Upper lobe of left lung (tissue), 6 donors: Measurements from ENCODE around the gene PPM1F. TPM values are rescaled to one million over a fixed set of nuclear protein-coding genes. Genes with fewer than 3 reads are reported as not detected.

Experiments
- ATAC-seq, 2 donors: fragments of 200-7000 bp; cut with Tn5 transposase; one replicate each; pipeline ENCODE4 v1.9.1; 2022; ENCODE audit warnings: mild to moderate bottlenecking in 2 of 2, moderate library complexity in 2 of 2; ENCODE audit not compliant: low FRiP score in 2 of 2
- DNase-seq, 2 donors: peaks; one replicate each; pipeline ENCODE4 v3.0.0-alpha.2; 2019 to 2020
- H3K27ac ChIP-seq, 4 donors: fragments of 200-600 bp; sonication (generic); one replicate each; pipeline ENCODE4 v1.5.1; 2016 to 2019
- H3K27me3 ChIP-seq, 4 donors: fragments of 200-600 bp; sonication (generic); one replicate each; pipeline ENCODE4 v1.5.1; 2017 to 2019
- H3K36me3 ChIP-seq, 4 donors: fragments of 200-600 bp; sonication (generic); one replicate each; pipeline ENCODE4 v1.5.1; 2016 to 2019
- H3K4me1 ChIP-seq, 4 donors: fragments of 200-600 bp; sonication (generic); one replicate each; pipeline ENCODE4 v1.5.1; 2018 to 2019
- H3K4me3 ChIP-seq, 4 donors: fragments of 200-600 bp; sonication (generic); one replicate each; pipeline ENCODE4 v1.5.1; 2017 to 2019; ENCODE audit warnings: mild to moderate bottlenecking in 2 of 4, moderate library complexity in 1 of 4
- H3K9me3 ChIP-seq, 4 donors: fragments of 200-600 bp; sonication (generic); one replicate each; pipeline ENCODE4 v1.5.1; 2018 to 2019
- EP300 ChIP-seq, 4 donors: sonication (generic); formaldehyde crosslinking; IDR thresholded peaks; one replicate each; pipeline ENCODE4 v1.5.1; 2017; ENCODE audit warnings: antibody characterized with exemption in 4 of 4, control low read depth in 2 of 4
- POLR2A ChIP-seq, 4 donors: fragments of 450-650 bp; IDR thresholded peaks; one replicate each; pipeline ENCODE4 v1.5.1; 2016 to 2017; ENCODE audit warnings: antibody characterized with exemption in 4 of 4, mild to moderate bottlenecking in 2 of 4
- POLR2AphosphoS5 ChIP-seq, 2 donors: sonication (generic); formaldehyde crosslinking; IDR thresholded peaks; one replicate each; pipeline ENCODE4 v1.5.1; 2017; ENCODE audit warnings: antibody characterized with exemption in 2 of 2
- WGBS, 2 donors: methylation state at CpG; one replicate each; pipeline ENCODE4 v1.1.5; 2017 to 2018; 5-methylcytosine and 5-hydroxymethylcytosine counted together
- total RNA-seq, 6 donors: library from RNA; depleted of rRNA in 4 of 6; stranded (reverse); fragments of >200 nt in 4 of 6; gene quantifications; one replicate each; pipeline versions ENCODE4 v1.1.0 to v1.2.1, GENCODE V29; 2016 to 2021
- TF ChIP-seq, protein P1 (sequence below), 6 experiments: fragments of 450-650 bp in 4 of 6; fragments of 200-600 bp in 2 of 6; sonication (generic) in 2 of 6; IDR thresholded peaks; one replicate each; pipeline ENCODE4 v1.5.1; 2016 to 2019; ENCODE audit warnings: antibody characterized with exemption in 6 of 6
- donor health status: DM: no; HTN: no; CAD: no; lungs with moderate emphysema.
- donor health status: DM: no; HTN: yes; CAD: no; lungs with severe emphysema.

Gene PPM1F
- total RNA-seq, 6 donors from 2014 or later: 21.0 to 85.3 (median 33.2) TPM

DNA sequence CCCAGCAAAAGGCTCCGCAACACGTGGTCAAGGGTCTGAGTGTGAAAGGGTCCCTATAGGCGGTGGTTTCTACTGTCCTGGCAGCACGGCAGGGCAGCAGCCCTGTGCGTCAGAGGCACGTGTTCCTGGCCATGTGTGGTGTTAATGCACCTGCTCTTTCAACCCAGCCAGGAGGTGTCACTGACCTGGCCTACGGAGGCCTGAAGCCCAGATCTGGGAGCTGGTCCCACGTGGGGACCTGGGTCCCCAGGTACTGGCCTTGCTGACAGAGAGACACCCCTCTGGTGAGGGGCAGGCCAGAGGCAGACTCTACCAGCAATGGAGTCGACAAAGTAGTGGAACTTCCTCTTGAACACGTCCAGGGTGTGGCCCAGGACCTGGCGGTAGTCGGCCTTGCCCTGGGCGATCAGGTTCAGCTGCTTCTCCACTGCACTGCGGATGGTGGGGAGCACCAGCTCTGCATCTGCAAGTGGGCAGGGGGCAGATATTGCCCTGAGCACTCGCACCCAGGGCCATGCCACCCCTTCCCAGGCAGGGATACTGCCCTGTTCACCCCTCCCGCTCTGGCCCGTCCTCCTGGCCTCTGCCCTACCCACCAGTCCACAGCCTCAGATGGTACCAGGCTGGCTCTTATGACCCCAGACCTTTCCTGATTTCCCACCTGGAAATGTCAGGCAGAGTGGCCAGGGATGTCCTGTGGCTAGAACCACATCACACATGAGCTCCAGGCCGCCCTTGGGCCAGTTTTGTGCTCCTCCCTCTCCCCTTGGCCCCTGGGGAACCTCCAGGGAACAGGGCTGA, 6.8 kb upstream of the PPM1F start:
- TF ChIP-seq EP300 (IDR thresholded peaks at IDR 0.05): no peak
- TF ChIP-seq, protein P1, sequence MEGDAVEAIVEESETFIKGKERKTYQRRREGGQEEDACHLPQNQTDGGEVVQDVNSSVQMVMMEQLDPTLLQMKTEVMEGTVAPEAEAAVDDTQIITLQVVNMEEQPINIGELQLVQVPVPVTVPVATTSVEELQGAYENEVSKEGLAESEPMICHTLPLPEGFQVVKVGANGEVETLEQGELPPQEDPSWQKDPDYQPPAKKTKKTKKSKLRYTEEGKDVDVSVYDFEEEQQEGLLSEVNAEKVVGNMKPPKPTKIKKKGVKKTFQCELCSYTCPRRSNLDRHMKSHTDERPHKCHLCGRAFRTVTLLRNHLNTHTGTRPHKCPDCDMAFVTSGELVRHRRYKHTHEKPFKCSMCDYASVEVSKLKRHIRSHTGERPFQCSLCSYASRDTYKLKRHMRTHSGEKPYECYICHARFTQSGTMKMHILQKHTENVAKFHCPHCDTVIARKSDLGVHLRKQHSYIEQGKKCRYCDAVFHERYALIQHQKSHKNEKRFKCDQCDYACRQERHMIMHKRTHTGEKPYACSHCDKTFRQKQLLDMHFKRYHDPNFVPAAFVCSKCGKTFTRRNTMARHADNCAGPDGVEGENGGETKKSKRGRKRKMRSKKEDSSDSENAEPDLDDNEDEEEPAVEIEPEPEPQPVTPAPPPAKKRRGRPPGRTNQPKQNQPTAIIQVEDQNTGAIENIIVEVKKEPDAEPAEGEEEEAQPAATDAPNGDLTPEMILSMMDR (IDR thresholded peaks at IDR 0.05): no peak
- no peak for TF ChIP-seq POLR2A (IDR thresholded peaks at IDR 0.05)
- no peak for TF ChIP-seq POLR2AphosphoS5 (IDR thresholded peaks at IDR 0.05)
- peaks cover 21 to 69% (median 51%) of the 10 kb centered on the region in 4 donors for H3K36me3 ChIP-seq

DNA sequence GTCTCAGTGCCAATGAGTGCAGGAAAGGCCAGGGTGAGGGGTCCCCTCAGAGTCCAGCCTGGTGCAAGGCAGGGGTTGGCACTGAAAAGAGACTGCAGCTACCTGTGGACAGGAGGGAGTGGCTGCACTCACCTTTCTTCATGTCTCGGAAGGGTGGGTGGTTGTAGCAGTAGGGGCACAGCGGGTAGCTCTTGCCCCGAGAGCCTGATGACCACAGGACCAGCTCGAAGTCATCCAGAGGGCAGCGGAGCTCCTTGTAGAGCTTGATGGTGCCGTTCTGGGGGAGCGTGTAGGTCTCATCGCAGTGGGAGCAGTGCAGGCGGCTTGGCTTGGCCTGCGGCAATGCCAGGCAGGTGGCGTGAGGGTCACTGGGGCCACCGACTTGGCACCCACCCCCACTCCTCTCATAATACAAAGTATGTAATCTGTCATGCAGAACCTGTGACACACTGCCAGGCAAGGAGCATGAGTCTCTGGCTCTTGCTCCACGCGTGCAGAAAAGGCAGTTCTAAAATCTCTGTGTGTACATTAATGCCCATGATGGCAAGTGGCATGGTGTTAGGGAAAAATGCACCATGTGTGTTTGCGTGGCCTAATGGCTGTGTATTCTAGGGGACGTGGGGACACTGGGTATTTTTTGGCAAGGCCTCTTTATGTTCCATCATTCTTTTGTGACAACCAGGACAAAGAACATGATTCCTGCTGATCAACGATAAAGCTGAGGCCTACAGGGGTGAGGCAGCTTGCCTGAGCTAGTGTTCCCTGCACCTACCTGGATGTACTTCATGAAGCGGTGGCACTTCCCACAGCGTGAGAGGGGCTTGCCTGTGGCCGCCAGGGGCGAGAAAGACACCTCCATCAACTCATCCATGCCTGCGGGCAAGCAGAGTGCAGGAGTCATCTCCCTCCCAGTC, 6.0 kb upstream of the PPM1F start:
- no peaks in the 10 kb centered on the region for H3K4me1 ChIP-seq
- no peaks in the 10 kb centered on the region for H3K9me3 ChIP-seq
- TF ChIP-seq POLR2A (IDR thresholded peaks at IDR 0.05) (no peak), EP300 (IDR thresholded peaks at IDR 0.05) (no peak), POLR2AphosphoS5 (IDR thresholded peaks at IDR 0.05) (no peak)
- TF ChIP-seq, protein P1 (IDR thresholded peaks at IDR 0.05): no peak
- no peak overlapping the region for H3K4me3 ChIP-seq
- WGBS, 2 donors: 88 to 92% methylated on average over 17 to 22 of the region's 22 CpGs
- ATAC-seq (no peak), DNase-seq (no peak)
- H3K27me3 ChIP-seq: no peaks in the 10 kb centered on the region
- no peak overlapping the region for H3K27ac ChIP-seq
- peaks cover 14 to 60% (median 43%) of the 10 kb centered on the region in 4 donors for H3K36me3 ChIP-seq

More for the DNA sequence above, 6.8 kb upstream of the PPM1F start:
- no peaks in the 10 kb centered on the region for H3K4me1 ChIP-seq
- DNase-seq: no peak
- H3K27ac ChIP-seq: no peak overlapping the region
- no peak for ATAC-seq
- 85 to 95% methylated on average over 4 to 18 of the region's 18 CpGs for WGBS, 2 donors
- no peaks in the 10 kb centered on the region for H3K9me3 ChIP-seq
- H3K27me3 ChIP-seq: no peaks in the 10 kb centered on the region
- no peak overlapping the region for H3K4me3 ChIP-seq

DNA sequence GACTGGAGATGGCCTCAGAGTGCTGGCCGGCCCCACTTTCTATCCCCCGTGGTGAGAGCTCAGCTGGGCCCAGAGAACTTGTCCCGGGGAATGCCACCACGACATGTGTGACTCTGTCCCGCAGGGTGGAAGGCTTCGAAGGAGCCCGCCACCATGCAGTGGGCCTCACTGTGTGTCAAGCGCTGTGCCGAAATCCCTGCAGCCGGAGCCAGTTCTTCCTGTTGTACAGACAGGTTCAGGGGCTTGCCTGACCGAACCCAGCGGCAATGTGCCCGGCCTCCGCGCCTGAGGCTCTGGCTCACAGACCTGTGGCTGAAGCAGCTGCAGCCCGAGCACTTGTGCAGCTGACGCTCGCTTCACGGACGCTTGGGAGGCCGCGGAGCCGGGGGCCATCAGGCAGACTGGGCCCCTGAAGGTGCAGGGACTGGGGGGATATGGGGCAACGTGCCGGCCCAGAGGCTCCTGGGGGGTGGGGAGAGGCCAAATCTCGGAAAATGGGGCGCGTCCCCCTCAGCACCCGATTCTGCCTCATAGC, 650 bp downstream of the PPM1F start:
- H3K4me1 ChIP-seq: peaks cover 26 to 55% (median 50%) of the 10 kb centered on the region in 4 donors

GRCh38 chr22:21951062-21951461, 1.6 kb downstream of the PPM1F start:
- H3K4me3 ChIP-seq: peak overlapping the region in 1 of 4 donors; percentile 96
- H3K36me3 ChIP-seq: peaks cover 0 to 2% (median 0%) of the 10 kb centered on the region in 4 donors
- WGBS, 2 donors: 85 to 89% methylated on average over 7 of the region's 7 CpGs
- no peaks in the 10 kb centered on the region for H3K27me3 ChIP-seq
- no peak for DNase-seq
- ATAC-seq: no peak
- no peaks in the 10 kb centered on the region for H3K9me3 ChIP-seq
- peak overlapping the region; percentile 49 to 96 (median 90) for H3K27ac ChIP-seq
- TF ChIP-seq, protein P1 (IDR thresholded peaks at IDR 0.05): no peak
- no peak for TF ChIP-seq POLR2A (IDR thresholded peaks at IDR 0.05)
- no peak for TF ChIP-seq EP300 (IDR thresholded peaks at IDR 0.05)
- no peak for TF ChIP-seq POLR2AphosphoS5 (IDR thresholded peaks at IDR 0.05)
- H3K4me1 ChIP-seq: peaks cover 29 to 63% (median 59%) of the 10 kb centered on the region in 4 donors

More for the DNA sequence above, 650 bp downstream of the PPM1F start:
- no peak for TF ChIP-seq POLR2A (IDR thresholded peaks at IDR 0.05)
- TF ChIP-seq, protein P1 (IDR thresholded peaks at IDR 0.05): no peak
- no peak for TF ChIP-seq EP300 (IDR thresholded peaks at IDR 0.05)
- TF ChIP-seq POLR2AphosphoS5 (IDR thresholded peaks at IDR 0.05): no peak
- DNase-seq (peak; percentile 62 to 89), ATAC-seq (peak; percentile 43 to 62)
- H3K27ac ChIP-seq: peak overlapping the region; percentile 84 to 96 (median 94)
- H3K9me3 ChIP-seq: no peaks in the 10 kb centered on the region
- no peaks in the 10 kb centered on the region for H3K27me3 ChIP-seq
- peak overlapping the region; percentile 79 to 96 (median 80) for H3K4me3 ChIP-seq
- H3K36me3 ChIP-seq: no peaks in the 10 kb centered on the region
- WGBS, 2 donors: 3 to 8% methylated on average over 13 to 21 of the region's 29 CpGs
